Heart left ventricle (tissue), 16 donors: ENCODE results near the gene DNAH14. TPM values are rescaled to one million over a fixed set of nuclear protein-coding genes. Genes with fewer than 3 reads are reported as not detected.
"Not testable (repeated sequence)": the region's sequence is repeated elsewhere in the genome, so short reads cannot be mapped to it uniquely, and the experiment has no call there.

ENCODE experiments used
- ATAC-seq, 4 donors: fragments of 200-7000 bp; cut with Tn5 transposase; one replicate each; pipeline ENCODE4 v1.9.1; 2020 to 2022; ENCODE audit warnings: moderate library complexity in 4 of 4, mild to moderate bottlenecking in 3 of 4, moderate number of reproducible peaks in 1 of 4
- DNase-seq, 5 donors: peaks; one replicate each; pipeline ENCODE4 v3.0.0-alpha.2; 2020
- H3K27ac ChIP-seq, 12 donors: fragments of 200-600 bp; sonication (generic) in 4 of 12; one replicate each; pipeline versions ENCODE4 v1.5.0 to v1.8.0; 2016 to 2022; ENCODE audit warnings: mild to moderate bottlenecking in 2 of 12
- H3K27me3 ChIP-seq, 9 donors: fragments of 200-600 bp; sonication (generic) in 2 of 9; one replicate each; pipeline versions ENCODE4 v1.5.1 to v1.8.0; 2016 to 2022; ENCODE audit warnings: mild to moderate bottlenecking in 3 of 9
- H3K36me3 ChIP-seq, 9 donors: fragments of 200-600 bp; sonication (generic) in 2 of 9; one replicate each; pipeline versions ENCODE4 v1.5.0 to v1.8.0; 2018 to 2022; ENCODE audit warnings: mild to moderate bottlenecking in 2 of 9
- H3K4me1 ChIP-seq, 12 donors: fragments of 200-600 bp; sonication (generic) in 4 of 12; one replicate each; pipeline versions ENCODE4 v1.5.0 to v1.8.0; 2016 to 2022; ENCODE audit warnings: mild to moderate bottlenecking in 3 of 12
- H3K4me3 ChIP-seq, 12 donors: fragments of 200-600 bp; sonication (generic) in 4 of 12; one replicate each; pipeline versions ENCODE4 v1.5.0 to v1.8.0; 2017 to 2022; ENCODE audit warnings: mild to moderate bottlenecking in 9 of 12, moderate library complexity in 4 of 12
- H3K9me3 ChIP-seq, 12 donors: fragments of 200-600 bp; sonication (generic) in 4 of 12; one replicate each; pipeline versions ENCODE4 v1.5.0 to v1.8.0; 2016 to 2022; ENCODE audit warnings: mild to moderate bottlenecking in 1 of 12
- CTCF ChIP-seq, 12 donors: fragments of 200-600 bp; sonication (generic) in 4 of 12; IDR thresholded peaks; one replicate each; pipeline versions ENCODE4 v1.5.0 to v1.8.0; 2018 to 2022; ENCODE audit warnings: antibody characterized with exemption in 12 of 12, mild to moderate bottlenecking in 5 of 12
- POLR2A ChIP-seq, 2 donors: fragments of 450-650 bp; IDR thresholded peaks; one replicate each; pipeline ENCODE4 v1.6.1; 2017; ENCODE audit warnings: antibody characterized with exemption in 2 of 2, mild to moderate bottlenecking in 2 of 2, moderate library complexity in 2 of 2
- WGBS, 4 donors: extraction: QIAGEN DNeasy Blood & Tissue Kit in 2 of 4; methylation state at CpG; one replicate each; pipeline versions ENCODE4 v1.1.5 to v1.1.7; 2013 to 2018; 5-methylcytosine and 5-hydroxymethylcytosine counted together
- intact Hi-C, 10 donors: fragments of 100-400 bp; cut with DNase I; formaldehyde crosslinking; loops; one replicate each; pipeline versions ENCODE4 v1.11.1 to v1.14.2; 2022
- long read RNA-seq, 3 donors: library from polyadenylated mRNA; unstranded; transcript quantifications; one replicate each; pipeline ENCODE4 v2.0.0, GENCODE V29; 2020 to 2021
- polyA plus RNA-seq, 2 donors: library from polyadenylated mRNA; stranded (reverse); fragments of 200-250 nt; gene quantifications; one replicate each; pipeline ENCODE4 v1.2.3, GENCODE V29; 2013
- total RNA-seq, 9 donors: library from RNA; depleted of rRNA in 2 of 9; stranded (reverse); fragments of >200 nt in 2 of 9; fragmentation: NEBNext Ultra II Directional in 3 of 9; extraction: Animal tissue kit (Norgen Biotek cat#: 25700) in 3 of 9; gene quantifications; one replicate each; pipeline versions ENCODE4 v1.1.0 to v1.2.4, GENCODE V29; 2016 to 2023
- donor health status: ischemic (EF 13 %, LVEDD 7.1; RV severe dilation, severe dysfunction).
- donor health status: healthy with polysubstance abuse.
- donor health status: DM: no; HTN: yes; CAD: no.
- donor health status: DM: no; HTN: no; CAD: no.
- donor health status: ischemic (EF 25% LVEDD 6.9; RV normal size, moderate dysfunction).
- donor health status: ischemic (EF 25% LVEDD 5.7; RV mildly dilated, moderate dysfunction).
- donor health status: healthy.
- donor health status: DM: yes; HTN: yes; CAD: no.
- donor health status: ischemic (EF 35%, LVEDD 5.7; RV mildly dilated, moderate dysfunction).
- donor health status: nonischemic (EF 11% LVEDD 7.7; RV severe dilation, severe dysfunction).
- donor health status: DM: yes; HTN: yes; CAD: no.
- donor health status: PGD.
- donor health status: ischemic (EF 29% LVEDD 5.4; RV normal size, mild dysfunction).
- donor health status: nonischemic (EF 23%, LVEDD 6.1; RV moderate dilation, normal function).

The DNAH14 gene
- total RNA-seq (1 to 10 TPM; 2.2 to 6.8 (median 2.9) TPM), polyA plus RNA-seq (1 to 10 TPM in 1 of 2 donors, under 1 TPM in 1; 0.24 to 1.0 TPM)
- long read RNA-seq, donor 1, partial matches to known transcripts, result 2 of 2 reads
- long read RNA-seq, donor 1, other reads (novel, unspliced or antisense), result 0 of 2 reads
- long read RNA-seq, donor 2, result 0 reads
- long read RNA-seq, donor 3, partial matches to known transcripts, result 2 of 3 reads
- long read RNA-seq, donor 3, other reads (novel, unspliced or antisense), result 0 of 3 reads

- peaks cover 0 to 25% (median 7%) of the 10 kb centered on the region in 9 donors for H3K27me3 ChIP-seq
- H3K9me3 ChIP-seq, result peaks cover 0 to 37% (median 24%) of the 10 kb centered on the region in 12 donors
- peak within 1 kb of the TSS in 1 of 12 donors; percentile 37 for H3K27ac ChIP-seq
- intact Hi-C loops, result loop anchor here in 3 of 10 donors (10.0 kb wide), 1 partner anchor 285 kb away; no protein-coding TSS in a partner anchor
- H3K36me3 ChIP-seq, result no peaks in the 10 kb centered on the region
- WGBS, 4 donors, result 2 to 6% (median 4%) methylated on average over 26 to 75 of the region's 75 CpGs
- ATAC-seq, result peak; percentile 26 to 98 (median 94)
- peak within 1 kb of the TSS; percentile 23 to 60 (median 46) for H3K4me3 ChIP-seq
- H3K4me1 ChIP-seq, result peaks cover 0 to 10% (median 0%) of the 10 kb centered on the region in 12 donors
- TF ChIP-seq CTCF (IDR thresholded peaks at IDR 0.05) (no peak), POLR2A (IDR thresholded peaks at IDR 0.05) (peak in 1 of 2 donors; percentile 15)
- DNase-seq, result peak; percentile 29 to 80 (median 64)
Measured at GRCh38 chr1:224929335-224930237, at the start of gene DNAH14. TSS of gene DNAH14 (plus strand) at chr1:224929675. CDS start at chr1:224952703, 23,028 bp downstream.

DNA sequence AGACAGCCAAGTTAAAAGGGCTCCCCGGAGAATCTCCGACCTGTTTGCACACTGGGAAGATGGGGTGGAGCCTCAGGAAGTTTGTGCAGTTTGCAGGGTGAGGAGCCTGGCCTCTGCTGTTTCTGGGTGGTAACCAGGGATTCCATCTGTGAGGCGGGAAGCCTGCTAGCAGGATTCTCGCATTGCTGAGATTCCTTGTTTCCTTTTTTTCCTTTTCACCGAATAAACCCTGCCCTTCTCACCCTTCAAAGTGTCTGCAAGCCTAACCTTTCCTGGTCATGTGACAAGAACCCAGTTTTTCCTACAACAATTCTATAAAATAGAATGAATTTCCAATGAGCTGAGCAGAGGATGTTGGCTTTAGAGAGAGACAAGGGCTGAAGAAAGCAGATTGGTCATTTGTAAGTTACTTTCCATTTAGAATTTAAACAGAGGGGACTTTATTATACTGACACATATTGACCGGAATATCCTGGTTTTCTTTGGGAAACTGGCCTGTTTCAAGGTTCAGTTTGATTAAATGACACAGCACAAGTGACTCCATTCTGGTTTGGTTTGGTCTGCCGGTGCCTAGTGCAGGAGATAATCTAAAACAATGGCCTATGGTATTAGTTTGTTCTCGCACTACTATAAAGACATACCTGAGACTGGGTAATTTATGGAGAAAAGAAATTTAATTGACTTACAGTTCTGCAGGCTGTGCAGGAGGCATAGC lies 48.7 kb upstream of the DNAH14 start:
- intact Hi-C loops, result no loop called here
- WGBS, 4 donors, result 41 to 48% (median 45%) methylated on average over 8 of the region's 8 CpGs
- Histone ChIP-seq H3K4me1 (no peaks in the 10 kb centered on the region), H3K4me3 (no peak overlapping the region), H3K9me3 (peaks cover 0 to 7% (median 0%) of the 10 kb centered on the region in 12 donors), H3K36me3 (no peaks in the 10 kb centered on the region), H3K27ac (no peak overlapping the region), H3K27me3 (peaks cover 0 to 42% (median 3%) of the 10 kb centered on the region in 9 donors)
- TF ChIP-seq POLR2A (IDR thresholded peaks at IDR 0.05), result no peak
- TF ChIP-seq CTCF (IDR thresholded peaks at IDR 0.05), result no peak
- DNase-seq (no peak), ATAC-seq (no peak)

DNA sequence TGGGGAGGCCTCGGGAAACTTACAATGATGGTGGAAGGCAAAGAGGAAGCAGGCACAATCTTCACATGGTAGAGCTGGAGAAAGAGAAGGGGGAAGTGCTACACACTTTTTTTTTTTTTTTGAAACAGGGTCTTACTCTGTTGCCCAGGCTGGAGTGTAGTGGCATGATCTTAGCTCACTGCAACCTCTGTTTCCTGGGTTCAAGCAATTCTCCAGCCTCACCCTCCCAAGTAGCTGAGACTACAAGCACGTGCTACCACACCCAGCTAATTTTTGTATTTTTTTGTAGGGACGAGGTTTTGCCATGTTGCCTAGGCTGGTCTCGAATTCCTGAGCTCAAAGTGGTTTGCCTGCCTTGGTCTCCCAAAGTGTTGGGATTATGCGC lies 48.2 kb upstream of the DNAH14 start:
- WGBS, 4 donors, result 83 to 86% (median 85%) methylated on average over 5 of the region's 5 CpGs
- H3K27me3 ChIP-seq, result peaks cover 0 to 37% (median 3%) of the 10 kb centered on the region in 9 donors
- H3K9me3 ChIP-seq, H3K4me1 ChIP-seq, intact Hi-C loops, H3K27ac ChIP-seq, ATAC-seq, H3K4me3 ChIP-seq, H3K36me3 ChIP-seq, DNase-seq: not testable (repeated sequence)

DNA sequence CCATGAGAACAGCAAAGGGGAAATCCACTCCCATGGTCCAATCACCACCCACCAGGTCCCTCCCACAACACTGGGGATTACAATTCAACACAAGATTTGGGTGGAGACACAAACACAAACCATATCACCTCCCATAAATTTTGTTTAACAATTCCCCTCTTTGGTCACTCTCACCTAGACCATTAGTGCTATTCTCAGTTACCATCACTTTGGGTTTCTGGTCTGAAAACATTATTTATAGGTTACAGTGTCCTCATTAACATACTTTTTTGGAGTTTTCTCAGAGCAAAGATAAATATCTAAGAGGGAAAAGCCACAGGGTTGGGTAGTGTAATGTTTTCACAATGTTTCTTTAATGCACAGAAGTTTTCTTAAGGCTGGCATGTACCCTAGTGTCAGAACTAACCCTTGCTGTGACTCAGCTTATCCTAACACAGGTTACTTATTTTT lies 47.7 kb upstream of the DNAH14 start:
- Histone ChIP-seq H3K4me3 (no peak overlapping the region), H3K36me3 (no peaks in the 10 kb centered on the region), H3K4me1 (no peaks in the 10 kb centered on the region), H3K27me3 (peaks cover 0 to 37% (median 3%) of the 10 kb centered on the region in 9 donors), H3K9me3 (peaks cover 0 to 7% (median 0%) of the 10 kb centered on the region in 12 donors), H3K27ac (no peak overlapping the region)
- TF ChIP-seq CTCF (IDR thresholded peaks at IDR 0.05) (no peak), POLR2A (IDR thresholded peaks at IDR 0.05) (no peak)
- intact Hi-C loops, result no loop called here
- ATAC-seq (no peak), DNase-seq (no peak)
